Measurements from ENCODE around the gene PRKAG2. TPM values are rescaled to one million over a fixed set of nuclear protein-coding genes. Genes with fewer than 3 reads are reported as not detected.

The PRKAG2 gene
- total RNA-seq, 4 donors from 2014 or later = 7.5 to 14.3 (median 12.2) TPM

DNA sequence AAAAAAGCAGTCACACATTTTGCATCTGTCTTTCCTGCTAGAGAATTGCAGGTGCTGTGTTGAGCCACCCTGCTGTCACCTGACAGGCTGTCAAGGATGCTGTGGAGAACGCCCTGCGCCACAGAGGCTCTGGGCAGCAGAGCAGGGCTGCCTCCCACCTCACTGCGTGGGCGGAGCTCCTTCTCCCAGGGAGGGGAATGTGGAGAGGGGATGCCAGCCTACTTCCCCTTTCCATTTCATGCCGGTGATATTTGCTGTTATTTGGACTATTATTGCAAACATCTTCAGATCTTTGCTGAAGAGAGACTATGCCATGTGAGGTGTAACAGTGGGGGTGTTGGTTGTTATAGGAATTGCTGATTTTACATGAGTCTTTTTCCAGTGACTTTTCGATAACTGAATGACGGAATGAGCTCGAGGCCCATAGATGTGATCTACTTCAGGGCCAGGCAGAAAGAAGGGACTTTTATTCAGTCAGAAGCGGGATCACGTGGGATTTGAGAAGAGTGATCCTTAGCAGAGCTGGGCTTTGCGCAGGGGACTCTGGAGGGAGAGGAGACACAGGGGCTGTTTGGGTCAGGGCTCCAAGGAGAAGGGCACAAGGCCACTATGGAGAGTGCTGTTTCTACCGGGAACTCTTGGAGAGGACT is 13.6 kb upstream of the PRKAG2 start:
- intact Hi-C loops (cut with DNase I; ENCODE audit: low total_unique reads) = no loop called here
- peak in 1 of 2 donors; percentile 75 for DNase-seq (ENCODE audit: low spot score in 2 of 2)
- no peak overlapping the region for H3K4me3 ChIP-seq (ENCODE audit: low read depth, poor library complexity, severe bottlenecking)
- no peak for TF ChIP-seq POLR2A (IDR thresholded peaks at IDR 0.05)
- TF ChIP-seq, protein P1, sequence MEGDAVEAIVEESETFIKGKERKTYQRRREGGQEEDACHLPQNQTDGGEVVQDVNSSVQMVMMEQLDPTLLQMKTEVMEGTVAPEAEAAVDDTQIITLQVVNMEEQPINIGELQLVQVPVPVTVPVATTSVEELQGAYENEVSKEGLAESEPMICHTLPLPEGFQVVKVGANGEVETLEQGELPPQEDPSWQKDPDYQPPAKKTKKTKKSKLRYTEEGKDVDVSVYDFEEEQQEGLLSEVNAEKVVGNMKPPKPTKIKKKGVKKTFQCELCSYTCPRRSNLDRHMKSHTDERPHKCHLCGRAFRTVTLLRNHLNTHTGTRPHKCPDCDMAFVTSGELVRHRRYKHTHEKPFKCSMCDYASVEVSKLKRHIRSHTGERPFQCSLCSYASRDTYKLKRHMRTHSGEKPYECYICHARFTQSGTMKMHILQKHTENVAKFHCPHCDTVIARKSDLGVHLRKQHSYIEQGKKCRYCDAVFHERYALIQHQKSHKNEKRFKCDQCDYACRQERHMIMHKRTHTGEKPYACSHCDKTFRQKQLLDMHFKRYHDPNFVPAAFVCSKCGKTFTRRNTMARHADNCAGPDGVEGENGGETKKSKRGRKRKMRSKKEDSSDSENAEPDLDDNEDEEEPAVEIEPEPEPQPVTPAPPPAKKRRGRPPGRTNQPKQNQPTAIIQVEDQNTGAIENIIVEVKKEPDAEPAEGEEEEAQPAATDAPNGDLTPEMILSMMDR (IDR thresholded peaks at IDR 0.05) = no peak
- WGBS, 2 donors = 70 to 74% methylated on average over 12 of the region's 12 CpGs

DNA sequence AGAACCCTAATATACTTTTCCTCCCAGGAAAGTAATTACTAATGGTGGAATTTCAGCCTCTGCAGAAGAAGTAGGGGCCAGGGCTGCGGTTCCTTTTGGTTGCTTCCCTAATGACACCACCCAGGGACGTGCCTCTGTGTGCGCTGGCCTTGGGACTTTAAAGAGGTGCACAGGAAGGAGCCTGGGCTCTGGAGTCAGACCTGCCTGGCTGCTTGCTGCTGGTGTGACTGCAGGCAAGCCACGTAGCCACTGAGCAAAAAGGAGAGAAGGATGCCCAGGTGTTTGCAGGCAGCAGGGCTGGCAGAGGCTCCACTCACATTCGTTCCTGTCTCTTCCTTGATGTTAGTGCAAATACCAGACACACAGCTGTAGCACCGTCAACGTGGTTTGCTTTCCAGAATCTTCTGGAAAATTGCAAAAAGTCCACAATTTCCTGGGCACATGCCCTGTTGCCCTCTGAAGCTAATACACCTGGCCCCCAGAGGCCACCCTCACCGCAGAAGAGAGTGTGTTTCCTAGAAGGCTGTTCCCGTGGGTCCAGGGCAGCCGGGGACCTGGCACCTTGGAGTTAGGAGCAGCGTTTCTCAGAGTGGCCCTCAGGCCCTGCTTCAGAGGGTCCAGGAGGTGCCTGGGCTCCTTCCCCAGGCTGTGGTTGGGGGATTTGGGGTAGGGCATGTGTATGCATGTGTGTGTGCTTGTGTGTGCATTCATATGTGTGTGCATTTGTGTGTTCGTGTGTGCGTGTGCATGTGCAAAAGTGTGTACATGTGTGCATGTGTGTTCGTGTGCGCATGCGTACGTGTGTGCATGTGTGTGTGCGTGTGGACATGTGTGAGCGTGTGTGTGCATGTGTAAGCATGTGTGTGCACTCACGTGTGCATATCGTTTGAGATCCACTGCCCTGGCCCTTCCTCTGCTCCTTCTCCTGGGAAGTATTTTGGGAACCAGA is 12.8 kb upstream of the PRKAG2 start:
- peak in 1 of 2 donors; percentile 75 for DNase-seq (ENCODE audit: low spot score in 2 of 2)
- intact Hi-C loops (cut with DNase I; ENCODE audit: low total_unique reads) = no loop called here
- 78% methylated on average over 21 of the region's 21 CpGs for WGBS, 2 donors
- TF ChIP-seq, protein P1 (IDR thresholded peaks at IDR 0.05) = no peak
- no peak for TF ChIP-seq POLR2A (IDR thresholded peaks at IDR 0.05)
- H3K4me3 ChIP-seq (ENCODE audit: low read depth, poor library complexity, severe bottlenecking) = no peak overlapping the region

DNA sequence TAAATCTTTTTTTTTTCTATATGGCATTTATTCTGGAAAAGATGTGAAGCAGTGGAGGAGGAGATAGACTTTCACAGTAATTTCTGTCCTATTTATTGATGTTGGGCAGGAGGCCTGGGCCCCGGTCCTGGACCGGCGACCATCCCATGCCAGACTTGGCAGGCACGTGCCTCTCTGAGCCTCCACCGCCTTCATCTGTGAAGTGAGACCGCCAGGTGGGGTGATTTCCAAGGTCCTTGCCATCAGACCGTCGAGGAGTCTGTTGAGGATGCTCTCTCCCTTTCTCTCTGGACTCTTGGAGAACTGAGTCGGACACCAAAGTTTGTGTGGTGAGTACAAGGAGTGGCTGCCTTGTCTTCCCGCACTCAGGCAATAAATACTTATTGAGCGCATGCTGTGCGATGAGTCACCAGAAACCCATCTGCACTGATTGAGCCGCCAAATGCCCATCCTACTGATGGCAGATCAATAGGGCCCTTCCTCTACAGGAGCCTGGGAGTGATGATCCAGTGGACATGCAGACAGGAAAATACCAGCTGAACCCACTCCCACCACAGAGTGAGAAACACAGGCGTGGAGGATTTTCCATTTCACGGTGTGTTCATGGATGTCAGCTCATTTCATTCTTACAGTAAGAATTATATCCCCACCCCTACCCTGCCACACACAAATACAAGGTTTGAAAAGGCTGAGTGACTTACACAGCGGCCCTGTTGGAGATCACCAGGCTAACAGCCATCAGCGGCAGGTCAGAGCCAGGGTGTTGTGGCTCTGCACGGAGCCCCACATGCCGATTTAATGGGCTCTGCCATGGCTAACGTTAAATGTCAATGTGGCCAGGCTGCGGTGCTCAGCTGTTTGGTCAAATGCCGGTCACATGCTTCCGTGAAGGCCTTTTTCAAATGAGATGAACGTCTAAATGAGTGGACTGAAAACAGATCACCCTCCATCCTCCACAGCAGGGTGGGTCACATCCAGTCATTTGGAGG is 11.5 kb upstream of the PRKAG2 start:
- intact Hi-C loops (cut with DNase I; ENCODE audit: low total_unique reads) = no loop called here
- 80 to 81% methylated on average over 24 of the region's 24 CpGs for WGBS, 2 donors
- TF ChIP-seq, protein P1 (IDR thresholded peaks at IDR 0.05) = no peak
- TF ChIP-seq POLR2A (IDR thresholded peaks at IDR 0.05) = no peak
- DNase-seq (ENCODE audit: low spot score in 2 of 2) = peak in 1 of 2 donors; percentile 68
- H3K4me3 ChIP-seq (ENCODE audit: low read depth, poor library complexity, severe bottlenecking) = no peak overlapping the region

DNA sequence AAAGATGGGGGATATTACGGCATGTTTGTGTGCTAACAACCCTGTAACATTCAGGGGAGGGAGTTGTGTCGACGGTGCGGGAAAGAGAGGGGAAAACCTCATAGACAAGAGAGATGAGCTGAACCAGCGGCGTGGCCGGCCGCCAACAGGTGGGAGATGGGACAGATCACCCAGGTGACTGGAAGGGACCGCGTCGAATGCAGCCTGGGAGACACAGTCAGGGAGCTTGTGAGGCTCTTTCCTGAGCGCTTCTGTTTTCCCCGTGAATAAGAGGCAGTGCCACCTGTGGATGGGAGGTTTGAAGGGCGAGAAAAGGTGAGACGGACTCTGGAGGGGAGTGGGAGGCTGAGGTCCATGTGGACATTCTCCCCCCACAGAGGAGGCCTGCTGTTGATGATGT is 9.9 kb upstream of the PRKAG2 start:
- intact Hi-C loops (cut with DNase I; ENCODE audit: low total_unique reads) = no loop called here
- H3K4me3 ChIP-seq (ENCODE audit: low read depth, poor library complexity, severe bottlenecking) = no peak overlapping the region
- WGBS, 2 donors = 72 to 75% methylated on average over 15 of the region's 15 CpGs
- TF ChIP-seq, protein P1 (IDR thresholded peaks at IDR 0.05) = no peak
- TF ChIP-seq POLR2A (IDR thresholded peaks at IDR 0.05) = no peak
- peak in 1 of 2 donors; percentile 83 for DNase-seq (ENCODE audit: low spot score in 2 of 2)

DNA sequence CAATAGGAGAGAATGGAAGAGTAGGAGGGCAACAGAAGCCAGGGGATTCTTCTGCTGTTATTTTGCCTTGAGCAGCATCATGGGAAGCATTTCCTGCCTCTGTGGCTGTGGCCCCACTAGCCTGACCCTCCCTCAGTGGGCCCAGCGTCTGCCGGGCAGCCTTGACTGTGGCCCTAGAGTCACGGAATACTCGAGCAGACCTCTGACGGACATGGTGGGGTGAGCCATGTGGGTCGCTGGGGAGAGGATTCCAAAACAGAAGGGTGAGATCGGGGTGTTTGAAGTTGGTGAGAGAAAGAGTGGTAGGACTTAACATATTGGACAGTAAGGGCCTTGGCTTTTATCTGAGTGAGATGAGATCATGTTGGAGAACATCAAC is 8.3 kb upstream of the PRKAG2 start:
- no peak for TF ChIP-seq POLR2A (IDR thresholded peaks at IDR 0.05)
- TF ChIP-seq, protein P1 (IDR thresholded peaks at IDR 0.05) = no peak
- H3K4me3 ChIP-seq (ENCODE audit: low read depth, poor library complexity, severe bottlenecking) = no peak overlapping the region
- intact Hi-C loops (cut with DNase I; ENCODE audit: low total_unique reads) = no loop called here
- DNase-seq (ENCODE audit: low spot score in 2 of 2) = no peak
- whole genome bisulfite sequencing, 2 donors = 85 to 94% methylated on average over 7 of the region's 7 CpGs

Data from lower leg skin (tissue), 4 donors.